Measurements from ENCODE around the gene NSUN2.

The NSUN2 gene

DNA sequence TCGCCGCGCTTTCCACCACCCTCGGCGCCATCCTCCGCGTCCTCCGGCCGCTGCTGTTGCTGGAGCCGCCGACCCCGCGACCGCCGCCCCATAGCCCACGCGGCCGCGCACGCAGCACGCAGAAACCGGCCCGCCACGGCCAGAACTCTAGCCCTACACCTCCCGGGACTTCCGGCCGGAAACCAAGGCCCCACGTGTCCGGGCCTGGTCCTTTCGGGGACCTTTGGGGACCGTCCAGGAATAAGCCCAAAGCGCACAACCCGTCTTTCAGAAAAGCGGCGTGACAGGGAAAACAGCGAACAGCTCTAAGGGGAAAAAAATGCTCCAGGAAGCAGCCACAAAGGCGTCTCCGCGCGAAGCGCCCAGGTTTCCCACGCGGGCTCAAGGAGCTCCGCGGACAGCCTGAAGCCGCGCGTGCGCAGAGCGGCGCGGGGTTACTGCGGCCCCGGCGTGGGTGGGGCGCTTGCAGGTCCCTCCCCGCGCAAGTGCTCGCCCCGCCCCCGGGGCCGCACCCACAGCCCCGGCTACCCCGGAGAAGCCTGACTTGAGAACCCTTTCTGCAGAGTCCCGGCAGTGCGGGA, at the start of gene NSUN2, which contains the start of gene SRD5A1:
Gene NSUN2, minus strand, starts transcription at position 157 of the 581 bp plus-strand sequence. Its CDS starts 65 bp downstream, at position 92.
Gene SRD5A1, plus strand, starts transcription at position 553 of the 581 bp plus-strand sequence. CDS start 137 bp downstream, outside the sequence.
- DNase-seq (ENCODE audit: extremely low read depth, insufficient read length) = peak; percentile 96
- TF ChIP-seq, protein P1, sequence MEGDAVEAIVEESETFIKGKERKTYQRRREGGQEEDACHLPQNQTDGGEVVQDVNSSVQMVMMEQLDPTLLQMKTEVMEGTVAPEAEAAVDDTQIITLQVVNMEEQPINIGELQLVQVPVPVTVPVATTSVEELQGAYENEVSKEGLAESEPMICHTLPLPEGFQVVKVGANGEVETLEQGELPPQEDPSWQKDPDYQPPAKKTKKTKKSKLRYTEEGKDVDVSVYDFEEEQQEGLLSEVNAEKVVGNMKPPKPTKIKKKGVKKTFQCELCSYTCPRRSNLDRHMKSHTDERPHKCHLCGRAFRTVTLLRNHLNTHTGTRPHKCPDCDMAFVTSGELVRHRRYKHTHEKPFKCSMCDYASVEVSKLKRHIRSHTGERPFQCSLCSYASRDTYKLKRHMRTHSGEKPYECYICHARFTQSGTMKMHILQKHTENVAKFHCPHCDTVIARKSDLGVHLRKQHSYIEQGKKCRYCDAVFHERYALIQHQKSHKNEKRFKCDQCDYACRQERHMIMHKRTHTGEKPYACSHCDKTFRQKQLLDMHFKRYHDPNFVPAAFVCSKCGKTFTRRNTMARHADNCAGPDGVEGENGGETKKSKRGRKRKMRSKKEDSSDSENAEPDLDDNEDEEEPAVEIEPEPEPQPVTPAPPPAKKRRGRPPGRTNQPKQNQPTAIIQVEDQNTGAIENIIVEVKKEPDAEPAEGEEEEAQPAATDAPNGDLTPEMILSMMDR (IDR thresholded peaks at IDR 0.05; ENCODE audit: insufficient read depth, low read length, poor library complexity, severe bottlenecking) = no peak
- Histone ChIP-seq H3K27me3 (replicated peaks; ENCODE audit: control insufficient read depth, insufficient read depth, low read length) (no peaks in the 10 kb centered on the region), H3K36me3 (ENCODE audit: control insufficient read depth, insufficient read depth, low read length) (peaks cover 5% of the 10 kb centered on the region), H3K4me3 (replicated peaks; ENCODE audit: low read depth, low read length) (peak within 1 kb of the TSS; percentile 97)

DNA sequence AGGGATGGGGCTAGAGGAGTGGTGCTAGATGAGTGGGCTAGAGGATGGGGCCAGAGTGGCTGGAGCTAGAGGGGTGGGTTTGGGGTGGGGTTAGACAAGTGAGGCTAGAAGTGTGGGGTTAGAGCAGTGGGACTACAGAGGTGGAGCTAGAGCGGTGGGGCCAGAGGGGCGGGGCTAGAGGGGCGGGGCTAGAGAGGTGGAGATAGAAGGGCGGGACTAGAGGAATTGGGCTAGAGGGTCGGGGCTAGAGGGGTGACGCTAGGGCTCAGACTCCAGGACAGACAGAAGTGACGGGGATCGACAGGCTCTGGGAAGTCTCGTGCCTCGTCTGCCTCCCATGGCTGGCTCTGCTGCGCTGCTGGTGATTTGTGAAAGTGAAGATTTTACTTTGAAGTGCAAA, 49.4 kb upstream of the NSUN2 start:
- TF ChIP-seq, protein P1 (IDR thresholded peaks at IDR 0.05; ENCODE audit: insufficient read depth, low read length, poor library complexity, severe bottlenecking) = no peak
- no peak overlapping the region for H3K4me3 ChIP-seq (replicated peaks; ENCODE audit: low read depth, low read length)
- DNase-seq (ENCODE audit: extremely low read depth, insufficient read length) = no peak

DNA sequence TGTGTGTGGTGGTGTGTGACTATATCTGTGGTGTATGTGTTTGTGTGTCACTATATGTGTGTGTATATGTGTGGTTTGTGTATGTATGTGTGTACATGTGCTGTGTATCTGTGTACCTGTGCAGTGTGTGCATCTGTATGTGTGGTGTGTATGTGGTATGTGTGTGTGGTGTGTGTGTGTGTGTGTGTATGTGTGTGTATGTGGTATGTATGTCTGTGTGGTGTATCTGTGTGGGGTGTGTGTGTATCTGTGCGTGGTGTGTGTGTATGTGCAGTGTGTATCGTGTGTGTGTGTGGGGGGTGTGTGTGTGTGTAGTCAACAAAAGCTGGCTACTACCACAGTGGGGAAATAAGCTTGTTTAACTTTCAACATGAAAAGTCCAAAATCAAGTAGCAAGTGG, 48.8 kb upstream of the NSUN2 start:
- Histone ChIP-seq H3K27me3 (replicated peaks; ENCODE audit: control insufficient read depth, insufficient read depth, low read length) (no peaks in the 10 kb centered on the region), H3K4me3 (replicated peaks; ENCODE audit: low read depth, low read length) (no peak overlapping the region), H3K36me3 (ENCODE audit: control insufficient read depth, insufficient read depth, low read length) (no peaks in the 10 kb centered on the region)
- TF ChIP-seq, protein P1 (IDR thresholded peaks at IDR 0.05; ENCODE audit: insufficient read depth, low read length, poor library complexity, severe bottlenecking) = no peak
- DNase-seq (ENCODE audit: extremely low read depth, insufficient read length) = no peak

More for the DNA sequence above, 49.4 kb upstream of the NSUN2 start:
- Histone ChIP-seq H3K36me3 (ENCODE audit: control insufficient read depth, insufficient read depth, low read length) (no peaks in the 10 kb centered on the region), H3K27me3 (replicated peaks; ENCODE audit: control insufficient read depth, insufficient read depth, low read length) (no peaks in the 10 kb centered on the region)

DNA sequence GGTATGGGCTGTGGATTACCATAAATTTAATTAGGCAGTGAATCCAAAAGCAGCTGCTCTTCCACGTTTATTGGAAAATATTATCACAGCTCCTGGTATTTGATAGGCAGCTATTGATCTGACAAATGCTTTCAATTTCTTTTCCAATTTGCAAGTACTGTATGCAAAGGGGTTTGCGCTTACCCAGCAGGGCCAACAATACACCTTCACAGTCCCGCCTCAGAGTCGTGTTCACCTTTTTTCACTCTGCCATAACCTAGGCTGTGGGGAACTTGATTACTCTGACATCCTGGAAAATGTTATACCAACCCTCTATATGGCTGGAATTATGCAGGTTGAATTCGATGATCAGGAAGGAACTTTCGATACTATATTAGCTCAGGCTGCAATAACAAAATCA, 48.1 kb upstream of the NSUN2 start:
- H3K27me3 ChIP-seq (replicated peaks; ENCODE audit: control insufficient read depth, insufficient read depth, low read length) = no peaks in the 10 kb centered on the region
- DNase-seq (ENCODE audit: extremely low read depth, insufficient read length) = no peak
- TF ChIP-seq, protein P1 (IDR thresholded peaks at IDR 0.05; ENCODE audit: insufficient read depth, low read length, poor library complexity, severe bottlenecking) = no peak
- no peaks in the 10 kb centered on the region for H3K36me3 ChIP-seq (ENCODE audit: control insufficient read depth, insufficient read depth, low read length)
- H3K4me3 ChIP-seq (replicated peaks; ENCODE audit: low read depth, low read length) = no peak overlapping the region

DNA sequence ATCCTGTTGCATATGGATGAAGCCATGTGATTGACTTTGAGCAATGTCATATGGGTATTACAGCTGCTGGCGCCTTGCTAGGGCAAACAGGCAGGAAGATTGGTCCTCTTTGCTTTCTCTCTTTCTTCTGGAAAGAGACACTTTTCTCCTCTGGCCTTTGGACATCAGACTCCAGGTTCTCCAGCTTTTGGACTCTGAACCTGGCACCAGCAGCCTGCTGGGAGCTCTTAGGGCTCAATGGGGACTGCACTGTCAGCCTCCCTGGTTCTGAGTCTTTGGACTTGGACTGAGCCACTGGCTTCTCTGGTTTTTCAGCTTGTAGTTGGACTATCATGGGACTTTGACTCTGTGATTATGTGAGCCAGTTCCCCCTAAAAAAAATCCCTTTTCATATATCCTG, 45.5 kb upstream of the NSUN2 start:
- TF ChIP-seq, protein P1 (IDR thresholded peaks at IDR 0.05; ENCODE audit: insufficient read depth, low read length, poor library complexity, severe bottlenecking) = no peak
- H3K36me3 ChIP-seq (ENCODE audit: control insufficient read depth, insufficient read depth, low read length) = no peaks in the 10 kb centered on the region
- H3K27me3 ChIP-seq (replicated peaks; ENCODE audit: control insufficient read depth, insufficient read depth, low read length) = no peaks in the 10 kb centered on the region
- no peak overlapping the region for H3K4me3 ChIP-seq (replicated peaks; ENCODE audit: low read depth, low read length)
- no peak for DNase-seq (ENCODE audit: extremely low read depth, insufficient read length)
